ENCODE results near the gene KATNB1. TPM values are rescaled to one million over a fixed set of nuclear protein-coding genes. Genes with fewer than 3 reads are reported as not detected.

The KATNB1 gene
- polyA plus RNA-seq, 2 of the 4 experiments (the other 2 are of a cell fraction), result 21.0 to 21.1 TPM

DNA sequence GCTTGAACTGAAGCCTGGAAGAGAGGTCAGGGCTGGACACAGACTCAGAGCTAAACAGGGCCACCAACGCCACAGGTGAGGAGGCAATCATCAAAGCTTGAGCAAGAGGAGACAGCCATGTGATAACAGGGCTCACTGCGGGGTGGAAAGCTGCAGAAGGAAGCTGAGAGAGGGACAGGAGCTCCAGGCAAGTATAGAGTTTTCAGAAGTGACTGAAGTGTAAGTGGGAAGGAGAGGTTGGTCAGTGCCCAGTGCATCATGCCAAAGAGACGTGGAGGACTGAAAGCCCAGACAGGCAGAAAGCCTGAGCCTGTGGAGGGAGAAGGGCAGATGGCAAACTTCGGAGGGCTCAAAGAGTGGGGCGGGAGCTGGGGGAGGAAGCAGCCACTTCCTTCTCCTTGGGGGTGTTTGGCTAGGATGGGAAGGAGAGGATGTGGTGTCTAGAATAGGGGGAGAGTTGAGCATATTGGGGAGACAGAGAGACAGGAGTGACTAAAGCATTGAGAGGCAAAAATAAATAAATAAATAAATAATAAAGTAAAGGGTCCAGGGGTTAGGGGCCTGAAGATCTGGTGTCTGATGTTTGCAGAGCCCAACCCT, 64.1 kb downstream of the KATNB1 start:
- no peak for DNase-seq (ENCODE audit: low read depth in 1 of 2, low spot score in 1 of 2)
- ChIA-PET CTCF (interaction anchor here (0.6 to 15.8 kb wide), 13 partner anchors 8 to 201 kb away, joined by 3 to 164 read pairs (median 4); partner anchors contain the start of gene USB1), POLR2A (interaction anchor here (1.1 to 5.1 kb wide), 8 partner anchors 9 to 202 kb away, joined by 3 to 43 read pairs (median 6); partner anchors contain the start of gene KATNB1)
- ATAC-seq, result no peak
- Histone ChIP-seq H3K4me2 (peak overlapping the region; percentile 100), H3K27ac (peak overlapping the region; percentile 91 to 100), H3K4me1 (peaks cover 52% of the 10 kb centered on the region), H3K9me3 (no peaks in the 10 kb centered on the region), H3K4me3 (peak overlapping the region; percentile 53)
- 3% methylated on average over 5 of the region's 5 CpGs for WGBS (ENCODE audit: missing lambda C conversion rate)
- no peak for FAIRE-seq
- TF ChIP-seq CBX8 (IDR thresholded peaks at IDR 0.05), result no peak
- TF ChIP-seq SMC3 (IDR thresholded peaks at IDR 0.05), result no peak
- TF ChIP-seq HOXA7 (CRISPR knock-in tag; IDR thresholded peaks at IDR 0.05), result no peak
- no peak; a peak in 3 of 5 replicates for TF ChIP-seq JUN (IDR thresholded peaks at IDR 0.05)

DNA sequence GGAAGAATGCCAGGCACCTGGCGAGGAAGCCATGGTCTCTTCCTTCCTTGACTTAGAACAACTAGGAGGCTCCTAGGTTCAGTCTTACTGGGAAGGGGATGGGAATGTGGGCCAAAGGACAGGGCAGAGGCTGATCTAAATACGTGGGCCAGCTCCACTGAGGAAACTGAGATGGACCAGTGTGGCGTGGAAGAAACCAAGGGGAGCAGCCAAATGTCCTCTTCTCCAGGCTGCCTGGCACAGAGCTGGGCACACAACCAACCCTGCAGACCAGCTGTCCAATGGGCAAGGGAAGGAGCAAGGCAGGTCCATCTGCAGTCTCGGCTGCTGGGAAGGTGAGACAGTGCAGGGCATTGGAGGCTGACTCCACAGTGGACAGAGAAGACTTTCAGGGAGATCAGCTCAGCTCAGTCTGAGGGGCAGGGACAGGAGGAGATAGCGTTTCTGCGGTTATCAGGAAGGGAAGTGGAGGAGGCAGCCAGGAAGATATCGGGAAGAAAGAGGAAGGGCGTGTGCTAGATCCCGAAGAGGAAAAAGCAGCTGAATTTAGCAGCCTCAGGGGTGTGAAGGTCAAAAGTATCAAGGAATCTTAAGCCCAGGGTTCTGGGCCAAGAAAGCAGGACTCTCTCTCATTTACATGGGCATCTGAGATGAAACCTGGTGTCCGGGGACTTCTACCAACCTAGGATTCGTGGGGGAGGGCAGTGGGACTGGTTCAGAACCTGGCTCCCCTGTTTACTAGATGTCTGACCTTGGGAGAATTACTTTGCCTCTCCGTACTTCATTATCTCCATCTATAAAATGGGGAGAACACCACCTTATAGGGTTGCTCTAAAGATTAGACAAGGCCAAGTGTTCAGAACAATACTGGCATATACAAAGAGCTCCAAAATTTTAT, 64.9 kb downstream of the KATNB1 start:
- ChIA-PET CTCF (interaction anchor here (0.6 to 15.8 kb wide), 18 partner anchors 10 to 224 kb away, joined by 3 to 164 read pairs (median 4); no protein-coding TSS in a partner anchor), POLR2A (interaction anchor here (0.6 to 5.1 kb wide), 9 partner anchors 9 to 202 kb away, joined by 3 to 43 read pairs (median 6); partner anchors contain the start of gene KATNB1)
- peak overlapping the region; percentile 53 for H3K4me3 ChIP-seq
- DNase-seq (ENCODE audit: low read depth in 1 of 2, low spot score in 1 of 2), result no peak
- 0 out of 6 replicates have a peak, but pooled peaks of 1 of the 2 experiments have one; percentile 0 for ATAC-seq
- TF ChIP-seq HEYL (CRISPR knock-in tag; IDR thresholded peaks at IDR 0.05) (no peak), POLR2A (IDR thresholded peaks at IDR 0.05; ENCODE audit: low read length) (no peak), NPAS2 (CRISPR knock-in tag; IDR thresholded peaks at IDR 0.05; ENCODE audit: borderline replicate concordance) (no peak), BHLHE40 (IDR thresholded peaks at IDR 0.05; ENCODE audit: low read depth, low read length) (no peak), JUN (IDR thresholded peaks at IDR 0.05) (peak; percentile 7 to 20; a peak in 2 of 5 replicates), CHD4 (IDR thresholded peaks at IDR 0.05; ENCODE audit: borderline replicate concordance) (no peak), MYC (IDR thresholded peaks at IDR 0.05; ENCODE audit: borderline replicate concordance, low read length) (no peak), EHMT2 (IDR thresholded peaks at IDR 0.05; ENCODE audit: low read depth) (no peak), CBX8 (IDR thresholded peaks at IDR 0.05) (no peak), POLR2AphosphoS2 (conservative IDR thresholded peaks at IDR 0.05; ENCODE audit: low read length) (0 out of 2 replicates have a peak, but pooled peaks have one; percentile 23)
- TF ChIP-seq, protein P1, sequence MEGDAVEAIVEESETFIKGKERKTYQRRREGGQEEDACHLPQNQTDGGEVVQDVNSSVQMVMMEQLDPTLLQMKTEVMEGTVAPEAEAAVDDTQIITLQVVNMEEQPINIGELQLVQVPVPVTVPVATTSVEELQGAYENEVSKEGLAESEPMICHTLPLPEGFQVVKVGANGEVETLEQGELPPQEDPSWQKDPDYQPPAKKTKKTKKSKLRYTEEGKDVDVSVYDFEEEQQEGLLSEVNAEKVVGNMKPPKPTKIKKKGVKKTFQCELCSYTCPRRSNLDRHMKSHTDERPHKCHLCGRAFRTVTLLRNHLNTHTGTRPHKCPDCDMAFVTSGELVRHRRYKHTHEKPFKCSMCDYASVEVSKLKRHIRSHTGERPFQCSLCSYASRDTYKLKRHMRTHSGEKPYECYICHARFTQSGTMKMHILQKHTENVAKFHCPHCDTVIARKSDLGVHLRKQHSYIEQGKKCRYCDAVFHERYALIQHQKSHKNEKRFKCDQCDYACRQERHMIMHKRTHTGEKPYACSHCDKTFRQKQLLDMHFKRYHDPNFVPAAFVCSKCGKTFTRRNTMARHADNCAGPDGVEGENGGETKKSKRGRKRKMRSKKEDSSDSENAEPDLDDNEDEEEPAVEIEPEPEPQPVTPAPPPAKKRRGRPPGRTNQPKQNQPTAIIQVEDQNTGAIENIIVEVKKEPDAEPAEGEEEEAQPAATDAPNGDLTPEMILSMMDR (IDR thresholded peaks at IDR 0.05), result no peak
- TF ChIP-seq, protein P2, sequence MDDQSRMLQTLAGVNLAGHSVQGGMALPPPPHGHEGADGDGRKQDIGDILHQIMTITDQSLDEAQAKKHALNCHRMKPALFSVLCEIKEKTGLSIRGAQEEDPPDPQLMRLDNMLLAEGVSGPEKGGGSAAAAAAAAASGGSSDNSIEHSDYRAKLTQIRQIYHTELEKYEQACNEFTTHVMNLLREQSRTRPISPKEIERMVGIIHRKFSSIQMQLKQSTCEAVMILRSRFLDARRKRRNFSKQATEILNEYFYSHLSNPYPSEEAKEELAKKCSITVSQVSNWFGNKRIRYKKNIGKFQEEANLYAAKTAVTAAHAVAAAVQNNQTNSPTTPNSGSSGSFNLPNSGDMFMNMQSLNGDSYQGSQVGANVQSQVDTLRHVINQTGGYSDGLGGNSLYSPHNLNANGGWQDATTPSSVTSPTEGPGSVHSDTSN (IDR thresholded peaks at IDR 0.05), result 0 out of 2 replicates have a peak, but pooled peaks have one; percentile 3
- TF ChIP-seq, protein P3, sequence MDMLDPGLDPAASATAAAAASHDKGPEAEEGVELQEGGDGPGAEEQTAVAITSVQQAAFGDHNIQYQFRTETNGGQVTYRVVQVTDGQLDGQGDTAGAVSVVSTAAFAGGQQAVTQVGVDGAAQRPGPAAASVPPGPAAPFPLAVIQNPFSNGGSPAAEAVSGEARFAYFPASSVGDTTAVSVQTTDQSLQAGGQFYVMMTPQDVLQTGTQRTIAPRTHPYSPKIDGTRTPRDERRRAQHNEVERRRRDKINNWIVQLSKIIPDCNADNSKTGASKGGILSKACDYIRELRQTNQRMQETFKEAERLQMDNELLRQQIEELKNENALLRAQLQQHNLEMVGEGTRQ (IDR thresholded peaks at IDR 0.05), result no peak
- TF ChIP-seq, protein P4, sequence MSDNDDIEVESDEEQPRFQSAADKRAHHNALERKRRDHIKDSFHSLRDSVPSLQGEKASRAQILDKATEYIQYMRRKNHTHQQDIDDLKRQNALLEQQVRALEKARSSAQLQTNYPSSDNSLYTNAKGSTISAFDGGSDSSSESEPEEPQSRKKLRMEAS (IDR thresholded peaks at IDR 0.05), result peak; percentile 26; the same call in 1 of the 2 replicates
- TF ChIP-seq, protein P5, sequence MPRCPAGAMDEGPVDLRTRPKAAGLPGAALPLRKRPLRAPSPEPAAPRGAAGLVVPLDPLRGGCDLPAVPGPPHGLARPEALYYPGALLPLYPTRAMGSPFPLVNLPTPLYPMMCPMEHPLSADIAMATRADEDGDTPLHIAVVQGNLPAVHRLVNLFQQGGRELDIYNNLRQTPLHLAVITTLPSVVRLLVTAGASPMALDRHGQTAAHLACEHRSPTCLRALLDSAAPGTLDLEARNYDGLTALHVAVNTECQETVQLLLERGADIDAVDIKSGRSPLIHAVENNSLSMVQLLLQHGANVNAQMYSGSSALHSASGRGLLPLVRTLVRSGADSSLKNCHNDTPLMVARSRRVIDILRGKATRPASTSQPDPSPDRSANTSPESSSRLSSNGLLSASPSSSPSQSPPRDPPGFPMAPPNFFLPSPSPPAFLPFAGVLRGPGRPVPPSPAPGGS (IDR thresholded peaks at IDR 0.05), result peak; percentile 14; the same call in 1 of the 3 replicates
- TF ChIP-seq, protein P6, sequence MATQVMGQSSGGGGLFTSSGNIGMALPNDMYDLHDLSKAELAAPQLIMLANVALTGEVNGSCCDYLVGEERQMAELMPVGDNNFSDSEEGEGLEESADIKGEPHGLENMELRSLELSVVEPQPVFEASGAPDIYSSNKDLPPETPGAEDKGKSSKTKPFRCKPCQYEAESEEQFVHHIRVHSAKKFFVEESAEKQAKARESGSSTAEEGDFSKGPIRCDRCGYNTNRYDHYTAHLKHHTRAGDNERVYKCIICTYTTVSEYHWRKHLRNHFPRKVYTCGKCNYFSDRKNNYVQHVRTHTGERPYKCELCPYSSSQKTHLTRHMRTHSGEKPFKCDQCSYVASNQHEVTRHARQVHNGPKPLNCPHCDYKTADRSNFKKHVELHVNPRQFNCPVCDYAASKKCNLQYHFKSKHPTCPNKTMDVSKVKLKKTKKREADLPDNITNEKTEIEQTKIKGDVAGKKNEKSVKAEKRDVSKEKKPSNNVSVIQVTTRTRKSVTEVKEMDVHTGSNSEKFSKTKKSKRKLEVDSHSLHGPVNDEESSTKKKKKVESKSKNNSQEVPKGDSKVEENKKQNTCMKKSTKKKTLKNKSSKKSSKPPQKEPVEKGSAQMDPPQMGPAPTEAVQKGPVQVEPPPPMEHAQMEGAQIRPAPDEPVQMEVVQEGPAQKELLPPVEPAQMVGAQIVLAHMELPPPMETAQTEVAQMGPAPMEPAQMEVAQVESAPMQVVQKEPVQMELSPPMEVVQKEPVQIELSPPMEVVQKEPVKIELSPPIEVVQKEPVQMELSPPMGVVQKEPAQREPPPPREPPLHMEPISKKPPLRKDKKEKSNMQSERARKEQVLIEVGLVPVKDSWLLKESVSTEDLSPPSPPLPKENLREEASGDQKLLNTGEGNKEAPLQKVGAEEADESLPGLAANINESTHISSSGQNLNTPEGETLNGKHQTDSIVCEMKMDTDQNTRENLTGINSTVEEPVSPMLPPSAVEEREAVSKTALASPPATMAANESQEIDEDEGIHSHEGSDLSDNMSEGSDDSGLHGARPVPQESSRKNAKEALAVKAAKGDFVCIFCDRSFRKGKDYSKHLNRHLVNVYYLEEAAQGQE (IDR thresholded peaks at IDR 0.05), result no peak
- H3K27ac ChIP-seq, result peak overlapping the region; percentile 91 to 100
- peak overlapping the region; percentile 100 for H3K4me2 ChIP-seq
- H3K4me1 ChIP-seq, result peaks cover 52% of the 10 kb centered on the region
- FAIRE-seq, result no peak
- no peaks in the 10 kb centered on the region for H3K9me3 ChIP-seq
- 2% methylated on average over 12 of the region's 12 CpGs for WGBS (ENCODE audit: missing lambda C conversion rate)

Measured in A549 (cell line).